ENCODE results near the gene MYMX. TPM values are rescaled to one million over a fixed set of nuclear protein-coding genes. Genes with fewer than 3 reads are reported as not detected.

Gene MYMX
- total RNA-seq, 4 donors from 2014 or later, result 0.95 TPM; not detected in 3

DNA sequence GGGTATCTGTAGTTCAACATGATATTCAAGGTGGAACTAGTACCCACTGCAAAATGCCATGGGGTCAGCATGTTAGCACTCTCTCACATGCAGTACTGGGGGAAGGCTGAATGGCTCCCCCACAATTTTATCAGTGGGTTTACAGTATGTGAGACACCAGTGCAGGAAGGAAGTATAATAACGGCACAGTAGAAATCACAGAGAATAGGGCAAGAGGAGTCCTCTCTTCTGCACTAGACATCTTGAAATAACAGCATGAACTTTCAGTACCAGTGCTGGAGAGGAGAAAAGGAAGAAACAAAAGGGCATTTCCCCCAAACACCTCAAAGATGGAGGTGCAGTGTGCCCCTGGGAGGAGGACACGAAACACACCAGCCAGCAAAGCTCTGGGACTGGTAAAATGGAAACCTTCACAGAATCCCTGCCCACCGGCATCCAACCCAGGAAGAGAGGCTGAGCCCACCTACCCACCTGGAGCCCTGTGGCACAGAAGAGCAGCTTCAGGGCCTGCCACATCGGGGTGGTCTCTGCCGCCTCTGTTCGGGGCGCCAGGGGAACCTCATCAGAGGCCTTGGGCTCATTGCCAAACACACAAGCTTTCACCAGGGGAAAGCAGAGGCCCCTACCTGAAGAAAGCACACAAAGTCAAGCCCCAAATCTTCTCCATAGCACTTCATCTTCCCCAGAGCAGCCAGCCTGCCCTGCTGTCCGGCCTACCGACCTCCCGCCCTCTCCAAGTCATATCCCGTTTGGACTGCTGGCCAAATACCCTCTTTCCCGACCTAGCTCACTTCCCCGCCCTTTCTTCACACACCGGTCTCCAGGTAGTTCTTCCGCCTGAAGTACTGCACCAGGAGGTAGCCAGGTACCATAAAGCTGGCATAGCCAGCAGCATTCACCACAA is 39.4 kb downstream of the MYMX start:
- DNase-seq, result peak; percentile 38
- intact Hi-C loops (cut with DNase I; ENCODE audit: low total_unique reads) (no loop called here), in situ Hi-C loops (cut with MboI; ENCODE audit: low pct_ligation_motif_present in 1 of 4, low pct_unique_long_range_greater_than_20kb in 1 of 4, low sequenced_read_pairs in 3 of 4) (no loop called here)
- peak overlapping the region; percentile 65 to 76 (median 73) for H3K4me3 ChIP-seq
- 14 to 20% methylated on average over 5 to 15 of the region's 15 CpGs for WGBS, 2 donors (ENCODE audit: low coverage in 1 of 2)
- H3K27ac ChIP-seq, result peak overlapping the region; percentile 85 to 94 (median 91)
- no peaks in the 10 kb centered on the region for H3K9me3 ChIP-seq
- TF ChIP-seq POLR2A (IDR thresholded peaks at IDR 0.05) (no peak), CTCF (IDR thresholded peaks at IDR 0.05) (no peak), EP300 (IDR thresholded peaks at IDR 0.05; ENCODE audit: low read depth) (no peak), POLR2AphosphoS5 (IDR thresholded peaks at IDR 0.05) (no peak)
- H3K27me3 ChIP-seq, result no peaks in the 10 kb centered on the region
- peaks cover 12 to 19% (median 17%) of the 10 kb centered on the region in 4 donors for H3K4me1 ChIP-seq
- peaks cover 0 to 41% (median 20%) of the 10 kb centered on the region in 4 donors for H3K36me3 ChIP-seq

DNA sequence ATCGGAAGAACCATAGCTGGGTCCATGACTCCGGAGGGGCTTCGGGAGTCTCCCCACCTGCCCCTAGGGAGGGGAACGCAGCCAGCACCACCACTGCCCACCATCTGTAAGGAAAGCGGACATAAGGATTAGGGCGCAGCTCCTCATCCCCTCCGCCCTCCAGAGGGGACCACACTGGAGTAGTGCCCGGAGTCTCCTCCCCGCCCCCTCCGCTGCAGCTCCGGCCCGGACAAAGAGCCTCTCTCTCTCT is 40.0 kb downstream of the MYMX start:
- peak overlapping the region; percentile 65 to 76 (median 73) for H3K4me3 ChIP-seq
- TF ChIP-seq EP300 (IDR thresholded peaks at IDR 0.05; ENCODE audit: low read depth), result no peak
- no peak for TF ChIP-seq CTCF (IDR thresholded peaks at IDR 0.05)
- no peak for TF ChIP-seq POLR2AphosphoS5 (IDR thresholded peaks at IDR 0.05)
- TF ChIP-seq POLR2A (IDR thresholded peaks at IDR 0.05), result no peak
- peak overlapping the region; percentile 85 to 94 (median 91) for H3K27ac ChIP-seq
- intact Hi-C loops (cut with DNase I; ENCODE audit: low total_unique reads), result no loop called here
- peaks cover 0 to 35% (median 17%) of the 10 kb centered on the region in 4 donors for H3K36me3 ChIP-seq
- H3K4me1 ChIP-seq, result peaks cover 12 to 19% (median 17%) of the 10 kb centered on the region in 4 donors
- H3K27me3 ChIP-seq, result no peaks in the 10 kb centered on the region
- WGBS, 2 donors (ENCODE audit: low coverage in 1 of 2), result 1% methylated on average over 12 of the region's 12 CpGs; no CpG with 5 or more reads in 1 of the 2 donors
- H3K9me3 ChIP-seq, result no peaks in the 10 kb centered on the region
- DNase-seq, result no peak
- in situ Hi-C loops (cut with MboI; ENCODE audit: low pct_ligation_motif_present in 1 of 4, low pct_unique_long_range_greater_than_20kb in 1 of 4, low sequenced_read_pairs in 3 of 4), result no loop called here

- H3K9me3 ChIP-seq, result no peaks in the 10 kb centered on the region
- H3K27ac ChIP-seq, result peak within 1 kb of the TSS; percentile 85 to 94 (median 91)
- H3K4me1 ChIP-seq, result peaks cover 12 to 22% (median 18%) of the 10 kb centered on the region in 4 donors
- peak; percentile 70 for DNase-seq
- TF ChIP-seq CTCF (IDR thresholded peaks at IDR 0.05) (peak; percentile 30 to 82 (median 65)), EP300 (IDR thresholded peaks at IDR 0.05; ENCODE audit: low read depth) (no peak), POLR2A (IDR thresholded peaks at IDR 0.05) (peak; percentile 68), POLR2AphosphoS5 (IDR thresholded peaks at IDR 0.05) (peak; percentile 38 to 74 (median 69))
- peaks cover 0 to 30% (median 15%) of the 10 kb centered on the region in 4 donors for H3K36me3 ChIP-seq
- WGBS, 2 donors (ENCODE audit: low coverage in 1 of 2), result 0% methylated on average over 2 of the region's 80 CpGs; no CpG with 5 or more reads in 1 of the 2 donors
- peak within 1 kb of the TSS; percentile 65 to 76 (median 73) for H3K4me3 ChIP-seq
- in situ Hi-C loops (cut with MboI; ENCODE audit: low pct_ligation_motif_present in 1 of 4, low pct_unique_long_range_greater_than_20kb in 1 of 4, low sequenced_read_pairs in 3 of 4) (no loop called here), intact Hi-C loops (cut with DNase I; ENCODE audit: low total_unique reads) (no loop called here)
- H3K27me3 ChIP-seq, result no peaks in the 10 kb centered on the region
Observed at GRCh38 chr6:44257025-44257752, 40.5 kb downstream of the MYMX start, which contains the start of gene SLC35B2. Gene SLC35B2 (minus strand): TSS chr6:44257528. CDS start chr6:44257410, 118 bp downstream.

DNA sequence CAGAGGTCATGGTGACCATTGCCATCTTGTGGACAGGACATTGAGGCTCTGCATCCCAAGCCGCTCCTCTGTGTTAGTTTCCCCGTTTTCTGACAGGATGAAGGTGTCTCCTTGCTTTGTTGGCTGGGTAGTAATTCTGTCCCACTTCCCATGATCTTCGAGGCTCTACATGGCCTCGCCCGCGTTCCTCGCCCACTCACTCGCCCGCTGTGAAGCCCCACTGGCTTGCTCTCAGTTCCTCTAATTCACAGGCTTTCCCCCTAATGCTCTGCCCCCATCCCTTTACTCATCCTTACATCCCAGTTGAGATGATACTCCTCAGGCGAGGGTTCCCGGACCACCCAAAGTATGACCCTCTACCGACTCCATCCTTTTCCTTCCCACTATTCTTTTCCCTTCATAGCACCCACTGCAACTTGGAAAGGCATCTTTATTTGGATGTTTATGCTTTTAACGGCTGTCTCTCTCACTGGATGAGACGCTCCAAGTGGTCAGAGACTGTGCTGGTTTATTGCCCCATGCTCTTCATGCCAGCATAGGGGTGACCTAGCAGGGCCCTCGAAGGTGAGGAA is 41.1 kb downstream of the MYMX start:
- no peak for DNase-seq
- no peaks in the 10 kb centered on the region for H3K27me3 ChIP-seq
- 22 to 42% methylated on average over 7 to 15 of the region's 15 CpGs for WGBS, 2 donors (ENCODE audit: low coverage in 1 of 2)
- no peaks in the 10 kb centered on the region for H3K9me3 ChIP-seq
- H3K4me3 ChIP-seq, result peak overlapping the region in 3 of 4 donors; percentile 72 to 76 (median 74)
- H3K36me3 ChIP-seq, result peaks cover 0 to 24% (median 12%) of the 10 kb centered on the region in 4 donors
- peaks cover 17 to 28% (median 22%) of the 10 kb centered on the region in 4 donors for H3K4me1 ChIP-seq
- intact Hi-C loops (cut with DNase I; ENCODE audit: low total_unique reads), result no loop called here
- in situ Hi-C loops (cut with MboI; ENCODE audit: low pct_ligation_motif_present in 1 of 4, low pct_unique_long_range_greater_than_20kb in 1 of 4, low sequenced_read_pairs in 3 of 4), result no loop called here
- H3K27ac ChIP-seq, result peak overlapping the region; percentile 85 to 94 (median 91)
- TF ChIP-seq POLR2A (IDR thresholded peaks at IDR 0.05), result peak; percentile 7
- no peak for TF ChIP-seq POLR2AphosphoS5 (IDR thresholded peaks at IDR 0.05)
- TF ChIP-seq CTCF (IDR thresholded peaks at IDR 0.05), result no peak
- TF ChIP-seq EP300 (IDR thresholded peaks at IDR 0.05; ENCODE audit: low read depth), result no peak
